WTC11 (cell line): ENCODE data around the gene SCML1. TPM values are rescaled to one million over a fixed set of nuclear protein-coding genes. Genes with fewer than 3 reads are reported as not detected.

ENCODE experiments used
- ATAC-seq: fragments of 200-7000 bp; cut with Tn5 transposase; 2 replicates; pipeline ENCODE4 v1.10.0; 2021; ENCODE audit warnings: mild to moderate bottlenecking, moderate library complexity
- CTCF ChIA-PET: fragments of 300-600 bp; sonication (Branson Sonifier 250); formaldehyde crosslinking; loops from one replicate; lab custom pipeline; 2021; ENCODE audit warnings: antibody characterized with exemption; lab: Charles Lee
- POLR2A ChIA-PET: fragments of 350-600 bp; sonication (Branson Sonifier 250); formaldehyde crosslinking; loops from one replicate; lab custom pipeline; 2021; ENCODE audit warnings: antibody characterized with exemption; lab: Charles Lee
- DNase-seq: peaks from one replicate; pipeline ENCODE4 v3.0.0; 2021; ENCODE audit warnings: low spot score
- H3K27ac Mint-ChIP-seq: 2 replicates; pipeline ENCODE4 v1.8.0; 2021; ENCODE audit warnings: mixed read lengths
- H3K27me3 Mint-ChIP-seq: 2 replicates; pipeline ENCODE4 v1.8.0; 2021; ENCODE audit warnings: low read depth, mild to moderate bottlenecking, moderate library complexity, mixed read lengths
- H3K36me3 Mint-ChIP-seq: 2 replicates; pipeline ENCODE4 v1.8.0; 2021; ENCODE audit warnings: mixed read lengths
- H3K4me1 Mint-ChIP-seq: 2 replicates; pipeline ENCODE4 v1.8.0; 2022; ENCODE audit warnings: mixed read lengths
- H3K4me3 Mint-ChIP-seq: 2 replicates; pipeline ENCODE4 v1.8.0; 2021; ENCODE audit warnings: mild to moderate bottlenecking, moderate library complexity, mixed read lengths
- H3K9me3 Mint-ChIP-seq: 2 replicates; pipeline ENCODE4 v1.8.0; 2021; ENCODE audit warnings: mixed read lengths
- CBFB ChIP-seq: sonication (generic); formaldehyde crosslinking; IDR thresholded peaks from 2 replicates; pipeline ENCODE4 v1.8.1; 2022; ENCODE audit warnings: mild to moderate bottlenecking, low read depth, missing genetic modification reagents
- CREB1 ChIP-seq: sonication (generic); formaldehyde crosslinking; IDR thresholded peaks from 2 replicates; pipeline ENCODE4 v1.8.0; 2023; ENCODE audit warnings: mild to moderate bottlenecking, missing genetic modification reagents
- ELF4 ChIP-seq: sonication (generic); formaldehyde crosslinking; IDR thresholded peaks from 2 replicates; pipeline ENCODE4 v1.8.1; 2022; ENCODE audit warnings: low read depth, mild to moderate bottlenecking, moderate library complexity, missing genetic modification reagents
- EMX1 ChIP-seq: fragments of 250-450 bp; sonication (Bioruptor Pico); IDR thresholded peaks from 2 replicates; pipeline ENCODE4 v1.8.0; 2021; ENCODE audit warnings: mild to moderate bottlenecking
- FOXP1 ChIP-seq: sonication (generic); formaldehyde crosslinking; IDR thresholded peaks from 2 replicates; pipeline ENCODE4 v1.8.0; 2022; ENCODE audit warnings: missing genetic modification reagents, mild to moderate bottlenecking, moderate library complexity, borderline replicate concordance
- GRHL2 ChIP-seq: fragments of 250-450 bp; sonication (Bioruptor Pico); IDR thresholded peaks from 2 replicates; pipeline ENCODE4 v1.8.0; 2022; ENCODE audit warnings: mild to moderate bottlenecking, moderate library complexity; ENCODE audit not compliant: insufficient replicate concordance, severe bottlenecking
- KAT7 ChIP-seq: sonication (generic); formaldehyde crosslinking; IDR thresholded peaks from 2 replicates; pipeline ENCODE4 v1.8.1; 2023; ENCODE audit warnings: missing genetic modification reagents, mild to moderate bottlenecking, borderline replicate concordance
- MXD4 ChIP-seq: fragments of 250-450 bp; sonication (Bioruptor Pico); IDR thresholded peaks from 2 replicates; pipeline ENCODE4 v1.8.0; 2021; ENCODE audit warnings: mild to moderate bottlenecking, moderate library complexity, borderline replicate concordance
- MYBL2 ChIP-seq: sonication (generic); formaldehyde crosslinking; IDR thresholded peaks from 2 replicates; pipeline ENCODE4 v1.8.1; 2023; ENCODE audit warnings: mild to moderate bottlenecking, moderate library complexity, missing genetic modification reagents
- NFE2L1 ChIP-seq: sonication (generic); formaldehyde crosslinking; IDR thresholded peaks from 2 replicates; pipeline ENCODE4 v1.8.1; 2023; ENCODE audit warnings: missing genetic modification reagents
- NR3C1 ChIP-seq: sonication (generic); formaldehyde crosslinking; conservative IDR thresholded peaks from 2 replicates; pipeline ENCODE4 v1.8.1; 2023; ENCODE audit warnings: low read depth, mild to moderate bottlenecking, missing genetic modification reagents
- SMAD3 ChIP-seq: sonication (generic); formaldehyde crosslinking; IDR thresholded peaks from 2 replicates; pipeline ENCODE4 v1.8.0; 2022; ENCODE audit warnings: missing genetic modification reagents, mild to moderate bottlenecking, borderline replicate concordance
- SOX15 ChIP-seq: fragments of 250-450 bp; sonication (Bioruptor Pico); IDR thresholded peaks from 2 replicates; pipeline ENCODE4 v1.9.0; 2021; ENCODE audit warnings: mild to moderate bottlenecking
- TEAD1 ChIP-seq: sonication (generic); formaldehyde crosslinking; IDR thresholded peaks from 2 replicates; pipeline ENCODE4 v1.8.0; 2022; ENCODE audit warnings: mild to moderate bottlenecking, missing genetic modification reagents
- TEAD4 ChIP-seq: sonication (generic); formaldehyde crosslinking; IDR thresholded peaks from 2 replicates; pipeline ENCODE4 v1.8.0; 2022; ENCODE audit warnings: mild to moderate bottlenecking, missing genetic modification reagents
- ZNF138 ChIP-seq: sonication (generic); formaldehyde crosslinking; conservative IDR thresholded peaks from 2 replicates; pipeline ENCODE4 v1.8.1; 2022; ENCODE audit warnings: mild to moderate bottlenecking, moderate library complexity, missing genetic modification reagents
- ZNF317 ChIP-seq: sonication (generic); formaldehyde crosslinking; IDR thresholded peaks from 2 replicates; pipeline ENCODE4 v1.8.1; 2023; ENCODE audit warnings: low read depth, mild to moderate bottlenecking, moderate library complexity, missing genetic modification reagents, borderline replicate concordance
- ZNF416 ChIP-seq: fragments of 250-450 bp; sonication (Bioruptor Pico); IDR thresholded peaks from 2 replicates; pipeline ENCODE4 v1.9.0; 2021; ENCODE audit warnings: mild to moderate bottlenecking, inconsistent platforms
- ZNF671 ChIP-seq: fragments of 250-450 bp; sonication (Bioruptor Pico); IDR thresholded peaks from 2 replicates; pipeline ENCODE4 v1.8.0; 2021; ENCODE audit warnings: mild to moderate bottlenecking
- total RNA-seq: library from RNA; stranded (reverse); gene quantifications from 3 replicates; pipeline ENCODE4 v1.2.3, GENCODE V29; 2021
- TF ChIP-seq, protein P1 (sequence below): sonication (generic); formaldehyde crosslinking; IDR thresholded peaks from 2 replicates; pipeline ENCODE4 v1.8.0; 2023; ENCODE audit warnings: missing genetic modification reagents
- TF ChIP-seq, protein P2 (sequence below): fragments of 250-450 bp; sonication (Bioruptor Pico); conservative IDR thresholded peaks from 2 replicates; pipeline ENCODE4 v1.9.0; 2021; ENCODE audit warnings: mild to moderate bottlenecking
- TF ChIP-seq, protein P3 (sequence below): fragments of 250-450 bp; sonication (Bioruptor Pico); IDR thresholded peaks from 2 replicates; pipeline ENCODE4 v1.9.0; 2021; ENCODE audit warnings: moderate library complexity, mild to moderate bottlenecking, inconsistent platforms, borderline replicate concordance
- TF ChIP-seq, protein P4 (sequence below): sonication (generic); formaldehyde crosslinking; IDR thresholded peaks from 2 replicates; pipeline ENCODE4 v1.8.1; 2022; ENCODE audit warnings: missing genetic modification reagents, borderline replicate concordance
- TF ChIP-seq, protein P5 (sequence below): sonication (generic); formaldehyde crosslinking; IDR thresholded peaks from 2 replicates; pipeline ENCODE4 v1.8.1; 2023; ENCODE audit warnings: mild to moderate bottlenecking, missing genetic modification reagents, borderline replicate concordance

The SCML1 gene
- total RNA-seq, 1 experiment from 2014 or later, result 2.3 TPM

DNA sequence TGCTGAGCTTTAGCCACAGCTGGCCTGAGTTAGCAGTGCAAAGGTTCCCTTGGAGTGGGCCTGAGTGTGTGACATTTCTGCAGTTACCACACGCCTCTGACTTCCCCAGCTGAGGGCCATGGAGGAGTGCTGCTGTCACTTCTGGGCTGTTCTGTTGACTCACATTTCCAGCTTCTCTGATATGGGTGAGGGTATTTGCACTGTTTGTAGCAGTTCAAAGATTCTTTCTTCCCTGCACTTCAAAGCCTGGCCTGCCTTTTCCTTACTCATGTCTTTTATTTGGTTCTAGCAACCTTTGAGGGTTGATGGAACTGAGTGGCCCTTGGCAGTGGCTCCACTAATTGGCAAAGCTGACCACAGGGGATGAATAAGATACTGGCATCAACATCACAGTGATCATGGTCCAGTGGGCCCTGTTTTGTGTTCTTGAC is 26.4 kb upstream of the SCML1 start:
- H3K4me3 Mint-ChIP-seq, result no peak overlapping the region
- POLR2A ChIA-PET, result no interaction called here
- no peaks in the 10 kb centered on the region for H3K36me3 Mint-ChIP-seq
- no peak overlapping the region for H3K27ac Mint-ChIP-seq
- H3K4me1 Mint-ChIP-seq, result no peaks in the 10 kb centered on the region
- no peaks in the 10 kb centered on the region for H3K9me3 Mint-ChIP-seq
- TF ChIP-seq CBFB (CRISPR knock-in tag), result no peak
- TF ChIP-seq MYBL2, result no peak
- TF ChIP-seq ZNF317 (CRISPR knock-in tag), result no peak
- no peak for TF ChIP-seq TEAD4 (CRISPR knock-in tag)
- TF ChIP-seq, protein P1, sequence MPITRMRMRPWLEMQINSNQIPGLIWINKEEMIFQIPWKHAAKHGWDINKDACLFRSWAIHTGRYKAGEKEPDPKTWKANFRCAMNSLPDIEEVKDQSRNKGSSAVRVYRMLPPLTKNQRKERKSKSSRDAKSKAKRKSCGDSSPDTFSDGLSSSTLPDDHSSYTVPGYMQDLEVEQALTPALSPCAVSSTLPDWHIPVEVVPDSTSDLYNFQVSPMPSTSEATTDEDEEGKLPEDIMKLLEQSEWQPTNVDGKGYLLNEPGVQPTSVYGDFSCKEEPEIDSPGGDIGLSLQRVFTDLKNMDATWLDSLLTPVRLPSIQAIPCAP (CRISPR knock-in tag), result no peak
- no peak for TF ChIP-seq ELF4
- TF ChIP-seq CREB1 (CRISPR knock-in tag), result no peak
- TF ChIP-seq NR3C1 (CRISPR knock-in tag), result no peak
- TF ChIP-seq EMX1, result no peak
- TF ChIP-seq, protein P2, sequence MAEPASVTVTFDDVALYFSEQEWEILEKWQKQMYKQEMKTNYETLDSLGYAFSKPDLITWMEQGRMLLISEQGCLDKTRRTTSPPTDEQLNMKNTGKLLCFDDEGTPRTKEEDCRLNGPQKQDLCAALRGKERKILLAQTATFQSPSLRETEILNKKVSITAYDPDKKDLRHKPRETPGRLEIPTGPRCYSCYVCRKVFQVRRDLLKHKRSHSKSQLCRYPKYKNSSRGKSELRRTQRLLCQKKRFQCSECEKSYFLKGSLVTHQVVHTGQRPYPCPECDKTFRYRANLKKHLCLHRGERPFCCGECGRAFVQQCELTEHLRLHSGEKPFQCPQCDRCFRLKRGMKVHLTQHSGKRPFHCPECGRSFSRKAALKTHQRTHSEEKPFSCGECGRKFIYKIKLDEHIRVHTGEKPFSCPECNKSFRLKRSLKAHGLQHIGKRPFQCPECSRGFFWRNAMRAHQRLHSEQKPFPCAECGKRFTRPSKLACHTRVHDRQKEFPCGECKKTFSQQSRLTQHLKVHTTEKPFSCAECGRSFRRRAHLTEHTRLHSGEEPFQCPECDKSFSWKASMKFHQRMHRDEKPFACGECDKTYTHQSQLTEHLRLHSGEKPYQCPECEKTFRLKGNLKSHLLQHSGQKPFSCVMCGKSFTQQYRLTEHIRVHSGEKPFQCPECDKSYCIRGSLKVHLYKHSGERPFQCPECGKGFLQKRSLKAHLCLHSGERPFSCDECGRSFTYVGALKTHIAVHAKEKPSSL (CRISPR knock-in tag), result no peak
- no peak for TF ChIP-seq GRHL2 (CRISPR knock-in tag)
- TF ChIP-seq NFE2L1 (CRISPR knock-in tag), result no peak
- TF ChIP-seq, protein P3, sequence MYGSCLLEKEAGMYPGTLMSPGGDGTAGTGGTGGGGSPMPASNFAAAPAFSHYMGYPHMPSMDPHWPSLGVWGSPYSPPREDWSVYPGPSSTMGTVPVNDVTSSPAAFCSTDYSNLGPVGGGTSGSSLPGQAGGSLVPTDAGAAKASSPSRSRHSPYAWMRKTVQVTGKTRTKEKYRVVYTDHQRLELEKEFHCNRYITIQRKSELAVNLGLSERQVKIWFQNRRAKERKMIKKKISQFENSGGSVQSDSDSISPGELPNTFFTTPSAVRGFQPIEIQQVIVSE (CRISPR knock-in tag), result no peak
- TF ChIP-seq ZNF138, result no peak
- TF ChIP-seq SOX15 (CRISPR knock-in tag), result no peak
- no peak for TF ChIP-seq ZNF416 (CRISPR knock-in tag)
- TF ChIP-seq, protein P4, sequence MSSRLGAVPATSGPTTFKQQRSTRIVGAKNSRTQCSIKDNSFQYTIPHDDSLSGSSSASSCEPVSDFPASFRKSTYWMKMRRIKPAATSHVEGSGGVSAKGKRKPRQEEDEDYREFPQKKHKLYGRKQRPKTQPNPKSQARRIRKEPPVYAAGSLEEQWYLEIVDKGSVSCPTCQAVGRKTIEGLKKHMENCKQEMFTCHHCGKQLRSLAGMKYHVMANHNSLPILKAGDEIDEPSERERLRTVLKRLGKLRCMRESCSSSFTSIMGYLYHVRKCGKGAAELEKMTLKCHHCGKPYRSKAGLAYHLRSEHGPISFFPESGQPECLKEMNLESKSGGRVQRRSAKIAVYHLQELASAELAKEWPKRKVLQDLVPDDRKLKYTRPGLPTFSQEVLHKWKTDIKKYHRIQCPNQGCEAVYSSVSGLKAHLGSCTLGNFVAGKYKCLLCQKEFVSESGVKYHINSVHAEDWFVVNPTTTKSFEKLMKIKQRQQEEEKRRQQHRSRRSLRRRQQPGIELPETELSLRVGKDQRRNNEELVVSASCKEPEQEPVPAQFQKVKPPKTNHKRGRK (CRISPR knock-in tag), result no peak
- CTCF ChIA-PET, result no interaction called here
- H3K27me3 Mint-ChIP-seq, result peaks cover 17% of the 10 kb centered on the region
- no peak for DNase-seq
- no peak for ATAC-seq

DNA sequence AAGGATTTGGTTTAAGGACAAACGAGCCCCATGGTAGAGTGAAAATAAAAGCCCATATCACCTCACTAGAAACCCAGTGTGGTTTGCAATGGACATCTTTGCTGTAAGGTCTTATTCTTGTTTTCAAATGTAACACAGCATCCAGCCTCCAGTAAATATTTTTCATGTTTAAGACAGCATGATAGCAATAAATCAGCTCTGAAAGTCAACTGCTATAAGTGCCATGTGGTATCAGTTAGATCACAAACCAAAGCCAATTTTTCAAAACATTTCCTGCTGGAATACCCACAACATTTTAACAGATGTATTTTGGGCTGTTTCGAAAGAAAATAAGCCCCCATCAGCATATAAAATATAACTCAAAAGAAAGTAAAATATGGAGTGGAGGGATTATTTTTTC is 24.0 kb upstream of the SCML1 start:
- H3K27ac Mint-ChIP-seq, result no peak overlapping the region
- DNase-seq, result no peak
- H3K27me3 Mint-ChIP-seq, result peaks cover 28% of the 10 kb centered on the region
- TF ChIP-seq TEAD1 (CRISPR knock-in tag) (no peak), FOXP1 (no peak), KAT7 (CRISPR knock-in tag) (no peak), SMAD3 (CRISPR knock-in tag) (no peak), ZNF671 (CRISPR knock-in tag) (no peak), MXD4 (no peak), SOX15 (CRISPR knock-in tag) (no peak)
- TF ChIP-seq, protein P5, sequence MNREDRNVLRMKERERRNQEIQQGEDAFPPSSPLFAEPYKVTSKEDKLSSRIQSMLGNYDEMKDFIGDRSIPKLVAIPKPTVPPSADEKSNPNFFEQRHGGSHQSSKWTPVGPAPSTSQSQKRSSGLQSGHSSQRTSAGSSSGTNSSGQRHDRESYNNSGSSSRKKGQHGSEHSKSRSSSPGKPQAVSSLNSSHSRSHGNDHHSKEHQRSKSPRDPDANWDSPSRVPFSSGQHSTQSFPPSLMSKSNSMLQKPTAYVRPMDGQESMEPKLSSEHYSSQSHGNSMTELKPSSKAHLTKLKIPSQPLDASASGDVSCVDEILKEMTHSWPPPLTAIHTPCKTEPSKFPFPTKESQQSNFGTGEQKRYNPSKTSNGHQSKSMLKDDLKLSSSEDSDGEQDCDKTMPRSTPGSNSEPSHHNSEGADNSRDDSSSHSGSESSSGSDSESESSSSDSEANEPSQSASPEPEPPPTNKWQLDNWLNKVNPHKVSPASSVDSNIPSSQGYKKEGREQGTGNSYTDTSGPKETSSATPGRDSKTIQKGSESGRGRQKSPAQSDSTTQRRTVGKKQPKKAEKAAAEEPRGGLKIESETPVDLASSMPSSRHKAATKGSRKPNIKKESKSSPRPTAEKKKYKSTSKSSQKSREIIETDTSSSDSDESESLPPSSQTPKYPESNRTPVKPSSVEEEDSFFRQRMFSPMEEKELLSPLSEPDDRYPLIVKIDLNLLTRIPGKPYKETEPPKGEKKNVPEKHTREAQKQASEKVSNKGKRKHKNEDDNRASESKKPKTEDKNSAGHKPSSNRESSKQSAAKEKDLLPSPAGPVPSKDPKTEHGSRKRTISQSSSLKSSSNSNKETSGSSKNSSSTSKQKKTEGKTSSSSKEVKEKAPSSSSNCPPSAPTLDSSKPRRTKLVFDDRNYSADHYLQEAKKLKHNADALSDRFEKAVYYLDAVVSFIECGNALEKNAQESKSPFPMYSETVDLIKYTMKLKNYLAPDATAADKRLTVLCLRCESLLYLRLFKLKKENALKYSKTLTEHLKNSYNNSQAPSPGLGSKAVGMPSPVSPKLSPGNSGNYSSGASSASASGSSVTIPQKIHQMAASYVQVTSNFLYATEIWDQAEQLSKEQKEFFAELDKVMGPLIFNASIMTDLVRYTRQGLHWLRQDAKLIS (CRISPR knock-in tag), result no peak
- CTCF ChIA-PET, result no interaction called here
- no peaks in the 10 kb centered on the region for H3K4me1 Mint-ChIP-seq
- no peaks in the 10 kb centered on the region for H3K9me3 Mint-ChIP-seq
- H3K36me3 Mint-ChIP-seq, result no peaks in the 10 kb centered on the region
- ATAC-seq, result no peak
- POLR2A ChIA-PET, result no interaction called here
- no peak overlapping the region for H3K4me3 Mint-ChIP-seq
